Stimulated activated CD4-positive, alpha-beta T cell treated with anti-CD3 and anti-CD28 coated beads, Interleukin-15, amount 100 ng/mL, for 1 hour (primary cell): ENCODE results near the gene PHYH.
"Not testable (repeated sequence)": the region's sequence is repeated elsewhere in the genome, so short reads cannot be mapped to it uniquely, and the experiment has no call there.

ENCODE experiments used
- DNase-seq, 2 donors: peaks; one replicate each; pipeline ENCODE4 v3.0.0-alpha.2; 2020; ENCODE audit warnings: low read depth in 1 of 2, low spot score in 1 of 2

The PHYH gene

DNA sequence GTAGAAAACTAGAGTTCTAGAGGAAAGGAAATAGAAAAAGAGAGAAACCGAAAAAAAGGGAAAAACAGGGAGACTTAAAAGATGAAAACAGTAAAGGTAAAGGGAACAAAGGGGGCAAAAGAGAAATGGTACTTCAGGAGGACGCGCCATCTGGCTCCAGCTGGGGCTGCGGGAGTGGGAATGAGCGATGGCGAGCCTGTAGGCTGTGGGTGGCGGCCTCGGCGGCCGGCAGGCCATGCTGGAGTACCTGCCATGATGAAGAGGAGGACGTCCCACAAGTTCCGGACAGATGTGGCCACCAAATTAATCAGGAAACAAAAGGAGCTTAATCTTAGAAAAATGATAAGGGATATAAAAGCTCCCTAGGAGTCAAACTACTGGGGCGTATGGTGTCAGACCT is 21.7 kb upstream of the PHYH start:
- no peak for DNase-seq

DNA sequence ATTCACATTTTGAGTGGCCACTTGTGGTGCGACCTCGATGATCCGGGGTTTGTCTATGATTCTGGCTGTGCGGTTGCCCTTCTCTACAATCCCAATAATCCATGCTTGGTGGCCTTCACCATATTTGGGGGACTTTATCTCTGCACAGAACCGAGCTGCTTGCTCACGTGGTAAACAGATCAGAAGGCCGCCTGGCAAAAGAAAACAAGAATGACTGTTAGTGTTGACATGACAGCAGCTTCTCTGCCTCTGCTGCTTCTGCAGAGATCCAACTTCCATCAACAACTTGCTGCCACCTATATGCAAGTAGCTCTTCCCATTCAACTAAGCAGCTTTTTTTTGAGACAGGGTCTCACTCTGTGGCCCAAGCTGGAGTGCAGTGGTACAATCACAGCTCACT is 19.3 kb upstream of the PHYH start:
- DNase-seq = no peak

DNA sequence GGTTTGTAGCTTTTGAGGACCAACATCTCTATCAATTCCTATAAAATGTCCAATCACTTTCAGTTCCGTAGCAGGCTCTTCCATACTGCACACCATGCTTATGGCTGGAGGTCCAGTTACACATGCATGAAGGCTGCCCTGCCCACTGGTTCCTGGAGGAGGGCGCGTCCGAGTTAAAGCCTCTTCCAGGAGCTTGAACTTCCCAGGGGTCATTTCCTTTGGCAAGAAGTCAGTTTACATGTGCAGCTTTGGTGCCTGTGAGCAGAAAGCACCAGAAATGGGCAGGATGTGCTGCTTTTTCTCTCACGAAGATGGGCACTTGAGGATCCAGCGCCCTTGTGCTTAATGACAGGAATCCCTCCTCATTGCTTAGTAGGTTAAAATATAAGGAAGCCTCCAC is 17.6 kb upstream of the PHYH start:
- no peak for DNase-seq

DNA sequence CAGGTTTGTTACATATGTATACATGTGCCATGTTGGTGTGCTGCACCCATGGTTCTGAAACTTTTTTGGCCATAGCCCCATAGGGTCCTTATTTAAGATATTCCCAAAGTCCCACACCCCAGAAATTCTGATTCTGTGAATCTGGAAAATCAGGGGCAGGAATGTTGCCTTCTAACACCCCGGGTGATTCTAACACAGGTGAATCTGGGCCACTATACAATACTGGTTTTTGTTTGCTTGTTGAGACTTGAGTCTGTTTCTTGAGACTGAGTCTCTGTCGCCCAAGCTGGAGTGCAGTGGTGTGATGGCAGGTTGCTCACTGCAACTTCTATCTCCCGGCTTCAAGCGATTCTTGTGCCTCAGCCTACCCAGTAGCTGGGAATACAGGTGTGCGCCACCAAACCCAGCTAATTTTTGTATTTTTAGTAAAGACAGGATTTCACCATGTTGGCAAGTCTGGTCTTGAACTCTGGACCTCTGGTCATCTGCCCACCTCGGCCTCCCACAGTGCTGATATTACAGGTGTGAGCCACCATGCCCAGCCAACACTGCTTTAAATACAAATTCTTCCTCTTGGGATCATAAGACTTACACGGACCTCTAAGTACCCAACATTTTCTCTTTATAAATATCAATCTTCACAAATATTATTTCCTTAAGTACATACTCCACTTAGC is 16.9 kb upstream of the PHYH start:
- DNase-seq = no peak

DNA sequence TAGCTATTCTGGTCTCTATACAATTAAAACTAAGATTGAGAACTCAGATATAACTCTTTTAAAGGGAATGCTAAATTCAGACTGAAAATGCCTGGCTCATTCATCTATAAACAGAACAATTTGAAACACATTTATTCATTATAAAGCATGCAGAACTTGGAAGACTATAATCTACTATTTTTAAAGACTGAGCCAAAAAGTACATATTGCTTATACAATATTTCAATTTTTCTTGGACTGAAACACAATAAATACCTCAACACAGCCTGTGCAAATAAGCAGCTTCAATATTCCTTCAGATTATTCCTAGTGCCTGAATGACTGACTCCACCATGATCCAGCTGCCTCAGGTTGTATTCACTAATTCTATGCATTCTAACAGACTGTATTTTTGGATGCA is 15.5 kb upstream of the PHYH start:
- no peak for DNase-seq

DNA sequence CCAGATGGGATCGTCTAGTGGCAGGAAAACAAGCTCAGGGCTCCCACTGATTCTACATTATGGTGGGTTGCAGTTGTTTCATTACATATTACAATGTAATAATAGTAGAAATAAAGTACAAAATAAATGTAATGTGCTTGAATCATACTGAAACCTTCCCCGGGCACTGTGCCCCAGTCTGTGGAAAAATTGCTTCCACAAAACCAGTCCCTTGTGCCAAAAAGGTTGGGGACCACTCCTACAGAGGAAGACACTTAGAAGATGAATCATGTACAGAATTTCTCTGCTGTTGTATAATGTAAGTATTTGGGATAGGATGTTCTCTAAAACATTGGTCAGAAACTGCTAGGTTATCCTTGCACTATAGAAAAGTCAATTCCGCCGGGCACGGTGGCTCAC is 11.3 kb upstream of the PHYH start:
- no peak for DNase-seq

DNA sequence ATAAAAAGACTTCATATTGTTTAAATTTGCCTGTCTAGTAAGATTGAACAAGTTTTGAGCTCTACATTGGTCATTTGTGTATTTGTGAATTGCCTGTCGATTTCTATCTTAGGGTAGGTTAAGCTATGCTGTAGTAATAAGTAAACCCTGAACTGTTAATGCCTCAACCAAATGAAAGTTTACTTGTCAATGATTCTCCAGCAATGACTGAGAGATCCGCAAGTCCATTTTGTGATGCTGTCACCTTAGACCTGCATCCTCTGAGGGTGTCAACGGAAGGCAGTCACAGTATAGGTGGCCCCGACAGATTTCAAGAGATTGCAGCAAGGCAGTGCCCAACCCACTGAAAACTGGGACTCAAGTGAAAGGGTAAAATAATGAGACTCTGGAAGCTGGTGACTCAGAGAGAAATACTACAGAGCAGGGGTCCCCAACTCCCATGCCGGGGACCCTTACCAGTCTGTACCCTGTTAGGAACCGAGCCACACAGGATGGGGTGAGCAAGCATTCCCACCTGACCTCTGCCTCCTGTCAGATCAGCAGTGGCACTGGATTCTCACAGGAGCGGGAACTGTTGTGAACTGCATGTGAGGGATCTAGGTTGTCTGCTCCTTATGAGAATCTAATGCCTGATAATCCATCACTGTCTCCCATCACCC is 10.8 kb upstream of the PHYH start:
- no peak for DNase-seq

DNA sequence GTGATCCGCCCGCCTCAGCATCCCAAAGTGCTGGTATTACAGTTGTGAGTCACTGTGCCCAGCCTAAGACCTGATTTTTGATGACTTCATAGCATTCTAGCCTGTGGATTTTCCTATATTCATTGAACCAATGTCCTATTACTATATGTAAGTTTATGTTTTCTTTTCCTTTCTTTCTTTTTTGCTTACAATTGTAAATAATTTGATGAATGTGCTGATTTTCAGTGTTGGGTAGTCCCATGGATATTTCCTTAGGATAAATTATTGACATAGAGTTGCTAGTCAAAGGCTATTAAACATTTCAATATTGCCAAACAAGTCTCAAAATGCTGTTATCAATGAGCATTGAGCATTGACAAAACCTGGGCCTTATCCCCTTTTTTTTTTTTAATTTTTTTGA is 9.9 kb upstream of the PHYH start:
- DNase-seq = no peak

DNA sequence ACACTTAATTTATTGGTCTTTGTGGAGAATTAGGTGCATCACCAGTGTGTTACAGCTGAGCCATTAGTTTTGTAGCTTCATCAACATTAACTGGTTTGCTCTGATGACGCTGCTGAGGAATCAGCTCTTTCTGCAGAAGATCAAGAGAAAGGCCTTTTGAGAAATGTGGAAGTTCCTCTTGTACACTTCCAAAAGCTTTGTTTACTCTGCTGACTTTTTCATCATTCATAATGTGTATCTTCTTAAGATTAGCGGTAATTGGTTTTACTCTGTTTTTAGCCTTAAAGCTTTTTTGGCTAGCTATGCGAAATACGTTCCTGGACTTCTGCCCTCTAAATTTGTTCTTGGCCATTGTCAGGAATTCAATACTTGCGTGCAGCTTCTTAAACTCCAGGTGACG is 8.2 kb upstream of the PHYH start:
- no peak for DNase-seq

DNA sequence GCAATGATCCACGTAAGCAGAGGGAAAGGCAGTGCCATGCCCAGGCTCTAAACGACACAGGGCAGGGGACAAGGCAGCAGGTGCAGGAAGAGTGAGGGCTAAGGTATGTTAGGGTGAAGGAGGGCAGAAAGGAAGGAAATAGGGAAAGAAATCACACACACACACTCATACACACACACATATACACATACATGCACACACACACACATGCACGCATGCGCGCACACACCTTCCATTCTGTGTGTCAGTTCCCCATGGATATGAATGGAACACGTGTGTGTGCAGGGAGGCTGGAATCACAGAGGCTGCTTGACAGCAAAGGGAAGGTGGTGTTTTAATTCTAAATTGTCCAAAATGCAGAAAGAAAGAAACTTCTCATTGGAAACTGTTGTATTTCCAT is 6.2 kb upstream of the PHYH start:
- DNase-seq = no peak

DNA sequence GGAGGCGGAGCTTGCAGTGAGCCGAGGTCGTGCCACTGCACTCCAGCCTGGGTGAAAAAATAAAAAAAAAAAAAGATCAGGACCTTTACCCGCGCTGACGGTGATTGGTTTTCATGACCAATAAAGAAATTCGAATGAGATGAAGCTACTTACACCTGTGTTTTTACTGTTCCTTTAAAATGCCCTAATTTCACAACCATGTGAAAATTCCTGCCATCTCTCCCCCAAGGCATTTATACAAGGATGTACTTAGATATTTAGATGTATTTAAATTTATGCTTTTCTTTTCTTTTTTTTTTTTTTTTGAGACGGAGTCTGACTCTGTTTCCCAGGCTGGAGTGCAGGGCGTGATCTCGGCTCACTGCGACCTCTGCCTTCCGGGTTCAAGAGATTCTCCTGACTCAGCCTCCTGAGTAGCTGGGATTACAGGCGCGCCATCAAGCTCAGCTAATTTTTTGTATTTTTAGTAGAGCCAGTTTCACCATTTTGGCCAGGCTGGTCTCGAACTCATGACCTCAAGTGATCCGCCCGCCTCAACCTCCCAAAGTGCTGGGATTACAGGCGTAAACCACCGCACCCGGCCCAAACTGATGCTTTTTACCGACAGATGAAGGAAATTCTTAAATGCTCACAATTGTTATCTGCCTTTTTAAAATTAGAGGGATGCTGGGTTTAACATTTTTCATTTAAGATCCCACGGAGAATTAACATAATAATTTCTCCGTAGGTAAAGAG is 3.1 kb upstream of the PHYH start:
- DNase-seq = no peak

DNA sequence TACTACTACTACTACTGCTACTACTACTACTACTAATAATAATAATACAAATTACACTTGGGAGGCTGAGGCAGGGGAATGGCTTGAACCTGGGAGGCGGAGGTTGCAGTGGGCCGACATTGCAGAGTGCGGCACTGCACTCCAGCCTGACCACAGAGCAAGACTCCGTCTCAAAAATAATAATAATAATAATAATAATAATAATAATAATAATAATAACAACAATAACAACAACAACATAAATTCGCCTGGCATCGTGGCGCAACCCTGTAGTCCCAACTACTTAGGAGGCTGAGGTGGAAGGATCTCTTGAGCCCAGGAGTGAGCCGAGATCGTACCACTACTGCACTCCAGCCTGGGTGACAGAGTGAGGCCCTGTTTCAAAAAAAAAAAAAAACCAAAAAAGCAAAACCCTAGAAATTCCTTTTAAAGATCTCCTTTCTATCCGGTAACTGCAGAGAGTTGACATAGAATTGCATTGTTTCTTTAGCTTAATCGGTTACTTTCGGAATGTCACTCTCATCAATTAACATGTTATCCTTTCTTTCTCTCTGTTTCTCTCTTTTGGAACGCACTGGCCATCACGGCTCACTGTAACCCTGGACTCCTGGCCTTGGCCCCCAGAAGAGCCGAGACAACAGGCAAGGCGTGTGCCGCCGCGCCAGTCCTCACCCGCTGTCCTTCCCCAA is 972 bp downstream of the PHYH start:
- DNase-seq = no peak

DNA sequence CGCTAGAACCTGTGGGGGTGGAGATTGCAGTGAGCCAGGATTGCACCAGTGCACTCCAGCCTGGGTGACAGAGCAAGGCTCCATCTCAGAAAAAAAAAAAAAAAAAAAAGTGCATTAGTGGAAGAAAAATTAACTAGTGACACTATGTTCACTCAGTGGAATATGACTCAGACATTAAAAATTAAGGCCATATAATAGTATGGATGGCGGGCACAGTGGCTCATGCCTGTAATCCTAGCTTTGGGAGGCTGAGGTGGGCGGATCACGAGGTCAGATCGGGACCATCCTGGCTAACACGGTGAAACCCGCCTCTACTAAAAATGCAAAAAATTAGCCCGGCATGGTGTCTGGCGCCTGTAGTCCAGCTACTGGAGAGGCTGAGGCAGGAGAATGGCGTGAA is 3.4 kb downstream of the PHYH start:
- no peak for DNase-seq

DNA sequence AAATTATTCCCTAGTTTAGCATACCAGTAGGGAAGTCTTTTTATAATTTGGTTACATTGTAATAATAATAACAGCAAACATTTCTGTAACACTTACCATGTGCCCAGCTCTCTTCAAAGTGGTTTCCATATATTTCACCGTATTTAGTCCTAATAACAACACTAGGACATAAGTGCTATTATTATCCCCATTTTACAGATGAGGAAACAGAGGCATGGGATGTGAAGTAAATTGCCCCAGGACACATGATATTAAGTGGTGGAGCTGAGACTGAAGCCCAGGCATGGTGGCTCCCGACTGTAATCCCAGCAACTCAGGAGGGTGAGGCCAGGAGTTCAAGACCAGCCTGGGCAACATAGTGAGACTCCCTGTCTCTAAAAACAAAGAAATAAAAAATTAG is 5.1 kb downstream of the PHYH start:
- DNase-seq = no peak

DNA sequence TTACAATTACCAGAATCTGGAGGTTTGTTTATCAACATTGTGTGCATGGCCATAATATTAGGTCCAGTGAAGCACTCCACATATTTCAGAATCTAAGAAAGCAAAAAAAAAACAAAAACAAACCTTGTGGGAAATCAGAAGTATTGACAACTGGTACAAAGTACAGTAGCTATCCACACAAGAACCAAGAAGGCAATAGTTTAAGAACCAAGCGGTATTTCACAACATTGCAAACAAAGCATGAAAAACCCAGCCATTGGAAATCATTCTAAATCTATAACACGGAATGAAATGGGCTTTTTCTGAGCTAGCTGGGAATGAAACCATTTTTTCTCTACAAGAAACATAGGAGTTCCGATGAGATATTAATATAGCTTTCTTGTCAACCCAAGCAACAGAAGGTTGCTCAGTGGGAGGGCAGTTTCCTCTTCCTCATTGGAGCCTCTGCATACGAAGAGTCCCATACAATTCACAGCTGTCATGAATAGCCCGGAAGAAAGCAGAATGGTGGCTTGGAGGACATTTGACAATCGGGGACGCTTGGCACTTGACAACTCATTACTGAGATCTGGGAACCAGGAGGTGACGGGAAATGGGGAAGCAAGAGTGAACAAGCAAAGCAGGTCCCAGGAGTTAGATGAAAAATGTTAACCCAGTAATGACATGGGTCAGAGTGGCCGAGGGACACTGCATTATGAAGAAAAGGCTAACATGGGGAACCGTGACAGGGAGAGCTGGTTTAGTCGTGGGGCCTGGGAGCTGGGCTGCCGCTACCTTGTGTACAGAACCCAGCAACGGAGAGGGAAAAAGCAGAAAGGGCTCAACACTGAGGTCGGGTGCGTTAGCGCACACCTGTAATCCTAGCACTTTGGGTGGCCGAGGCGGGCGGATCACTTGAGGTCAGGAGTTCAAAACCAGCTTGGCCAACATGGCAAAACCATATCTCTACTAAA is 7.8 kb downstream of the PHYH start:
- no peak for DNase-seq

DNA sequence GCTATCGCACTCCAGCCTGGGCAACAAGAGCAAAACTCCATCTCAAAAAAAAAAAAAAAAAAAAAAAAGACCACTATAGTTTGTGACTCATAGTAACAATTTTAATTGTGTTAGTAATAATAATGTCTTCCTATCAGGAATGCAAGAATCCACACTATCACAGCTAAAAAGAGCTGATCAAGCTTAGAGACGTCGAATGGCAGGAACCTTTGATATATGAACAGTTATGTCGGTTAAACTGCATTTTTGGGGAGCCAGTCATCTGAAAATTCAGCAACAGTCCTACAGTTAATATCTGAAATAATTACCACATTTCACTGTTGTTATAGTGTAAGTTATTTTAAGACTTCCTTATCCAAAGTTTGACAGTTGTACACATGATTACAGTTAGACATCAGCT is 8.8 kb downstream of the PHYH start:
- no peak for DNase-seq

DNA sequence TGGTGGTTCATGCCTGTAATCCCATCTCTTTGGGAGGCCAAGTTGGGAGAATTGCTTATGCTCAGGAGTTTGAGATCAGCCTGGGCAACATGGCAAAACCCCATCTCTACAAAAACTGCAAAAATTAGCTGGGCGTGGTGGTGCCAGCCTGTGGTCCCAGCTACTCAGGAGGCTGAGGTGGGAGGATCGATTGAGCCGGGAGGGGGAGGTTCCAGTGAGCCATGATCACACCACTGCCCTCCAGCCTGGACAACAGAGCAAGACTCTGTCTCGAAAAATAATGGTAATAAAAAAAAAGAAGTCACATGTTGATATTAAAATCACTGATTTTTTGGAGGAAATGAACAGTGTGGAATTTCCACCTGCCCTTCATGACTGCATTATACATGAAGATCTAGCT is 15.8 kb downstream of the PHYH start:
- DNase-seq = no peak

DNA sequence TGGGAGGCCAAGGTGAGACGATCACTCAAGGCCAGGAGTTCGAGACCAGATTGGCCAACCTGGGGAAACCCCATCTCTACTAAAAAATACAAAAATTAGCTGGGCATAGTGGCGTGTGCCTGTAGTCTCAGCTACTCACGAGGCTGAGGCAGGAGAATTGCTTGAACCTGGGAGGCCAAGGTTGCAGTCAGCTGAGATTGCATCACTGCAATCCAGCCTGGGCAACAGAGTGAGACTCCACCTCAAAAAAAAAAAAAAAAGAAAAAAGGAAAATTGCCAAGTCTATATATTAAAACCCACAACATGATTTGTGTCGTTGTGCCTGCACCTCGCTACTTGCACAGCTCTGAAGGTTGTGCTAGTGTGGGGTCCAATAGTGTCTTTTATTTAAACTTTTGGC is 17.5 kb downstream of the PHYH start:
- DNase-seq = not testable (repeated sequence)

DNA sequence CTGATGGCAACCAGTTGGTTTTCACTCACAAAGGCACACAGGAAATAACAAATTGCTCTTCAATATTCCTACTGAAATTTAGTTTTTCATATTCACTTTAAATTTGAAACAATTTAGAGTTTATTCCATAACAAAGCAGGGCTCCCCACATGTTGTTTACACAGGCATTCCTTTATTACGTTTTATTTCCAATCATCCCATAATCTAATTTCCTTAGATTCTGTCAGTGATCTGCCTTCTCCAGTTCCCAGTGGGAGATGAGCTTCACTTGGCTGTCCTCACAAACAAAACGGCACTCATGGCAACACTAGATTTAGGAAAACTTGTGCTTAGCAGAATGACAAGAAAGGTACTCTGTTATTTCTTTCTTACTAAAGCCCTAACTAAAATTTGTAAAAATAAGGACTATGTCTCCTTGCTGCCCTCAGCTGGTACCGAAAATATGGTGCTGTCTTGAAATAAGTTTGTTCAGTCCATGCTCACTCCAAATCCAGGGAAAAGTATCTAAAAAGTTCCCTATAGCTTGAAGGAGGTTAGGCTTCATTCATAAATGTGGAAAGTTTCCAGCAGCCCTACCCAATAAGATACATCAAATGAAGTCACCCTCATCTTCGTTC is 23.0 kb downstream of the PHYH start:
- DNase-seq = no peak

DNA sequence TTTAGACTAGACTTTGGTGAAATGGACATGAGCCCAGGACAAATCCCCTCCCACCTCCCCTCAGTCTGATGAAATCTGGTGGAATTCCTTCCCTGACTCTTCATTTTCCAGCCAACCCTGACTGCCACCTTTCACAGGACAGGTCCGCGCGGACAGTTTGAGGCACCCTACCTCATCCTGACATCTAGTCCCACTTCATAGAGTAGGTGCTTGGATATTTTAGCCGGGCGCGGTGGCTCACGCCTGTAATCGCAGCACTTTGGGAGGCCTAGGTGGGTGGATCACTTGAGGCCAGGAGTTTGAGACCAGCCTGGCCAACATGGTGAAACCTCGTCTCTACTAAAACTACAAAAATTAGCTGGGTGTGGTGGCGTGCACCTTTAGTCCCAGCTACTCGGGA is 23.7 kb downstream of the PHYH start:
- not testable (repeated sequence) for DNase-seq
